Spleen (tissue), 7 donors: ENCODE data around the gene SCN9A.

Source experiments
- CTCF ChIP-seq, 11 experiments: fragments of 200-600 bp in 7 of 11; fragments of 450-650 bp in 4 of 11; sonication (generic) in 4 of 11; IDR thresholded peaks in 8 of 11; conservative IDR thresholded peaks in 3 of 11; 1 replicate in 7 of 11; 2 replicates in 4 of 11; pipeline versions ENCODE4 v1.4.0 to v1.8.0; 2016 to 2021; ENCODE audit warnings: antibody characterized with exemption in 11 of 11, inconsistent platforms in 4 of 11, mild to moderate bottlenecking in 1 of 11
- POLR2A ChIP-seq, 3 donors: fragments of 450-650 bp; IDR thresholded peaks; one replicate each; pipeline ENCODE4 v1.5.1; 2017; ENCODE audit warnings: antibody characterized with exemption in 3 of 3, mild to moderate bottlenecking in 1 of 3
- POLR2AphosphoS5 ChIP-seq, 3 donors: sonication (generic); formaldehyde crosslinking; IDR thresholded peaks; one replicate each; pipeline ENCODE4 v1.5.1; 2017; ENCODE audit warnings: antibody characterized with exemption in 3 of 3
- donor health status: DM: no; HTN: no; CAD: no; lungs with moderate emphysema.
- donor health status: DM: no; HTN: no; CAD: no.
- donor health status: DM: no; HTN: no; CAD: no.

- no peak for TF ChIP-seq POLR2AphosphoS5 (IDR thresholded peaks at IDR 0.05)
- TF ChIP-seq CTCF (IDR thresholded peaks at IDR 0.05 in 8 of 11, conservative IDR thresholded peaks at IDR 0.05 in 3 of 11) = no peak
- no peak for TF ChIP-seq POLR2A (IDR thresholded peaks at IDR 0.05)
Measured at GRCh38 chr2:166376488-166376828, 714 bp upstream of the SCN9A start.
